Bronchial epithelial cell (primary cell): ENCODE measurements around the gene WDR86. TPM values are rescaled to one million over a fixed set of nuclear protein-coding genes. Genes with fewer than 3 reads are reported as not detected.

ENCODE experiments used
- DNase-seq: peaks from one replicate; pipeline ENCODE4 v3.0.0-alpha.2; 2010; ENCODE audit warnings: low read depth
- FAIRE-seq: peaks from 2 replicates; lab custom pipeline; 2011; peaks lifted over from hg19 to GRCh38; lab: Jason Lieb, UNC
- H3K27me3 ChIP-seq: 2 replicates; pipeline ENCODE4 v1.5.1; 2011; ENCODE audit warnings: low read length; ENCODE audit not compliant: control insufficient read depth, insufficient read depth
- H3K36me3 ChIP-seq: 2 replicates; pipeline ENCODE4 v1.5.1; 2011; ENCODE audit warnings: low read length; ENCODE audit not compliant: control insufficient read depth, insufficient read depth
- H3K4me3 ChIP-seq: 2 replicates; pipeline ENCODE4 v1.5.1; 2011; ENCODE audit warnings: mild to moderate bottlenecking, low read depth, low read length, control low read depth
- CTCF ChIP-seq: IDR thresholded peaks from 2 replicates; pipeline ENCODE4 v1.5.1; 2011; ENCODE audit warnings: mild to moderate bottlenecking, moderate library complexity, low read length, control low read depth, inconsistent platforms; ENCODE audit not compliant: insufficient read depth, severe bottlenecking
- total RNA-seq: library from RNA; depleted of rRNA; stranded (reverse); fragments of >200 nt; gene quantifications from 2 replicates; pipeline ENCODE4 v1.2.1, GENCODE V29; 2014

WDR86 gene
- total RNA-seq, 1 donor from 2014 or later, result 0.79 TPM

GRCh38 chr7:151334628-151335027, 75.2 kb downstream of the WDR86 start:
- FAIRE-seq (no peak), DNase-seq (no peak)
- Histone ChIP-seq H3K27me3 (no peaks in the 10 kb centered on the region), H3K36me3 (no peaks in the 10 kb centered on the region), H3K4me3 (no peak overlapping the region)
- TF ChIP-seq CTCF, result no peak

Other genes with a start within 250 kb of the WDR86 start
- gene GBX1, start 242.3 kb downstream of the WDR86 start, total RNA-seq, result not detected in 2 replicates
- gene ASB10, start 222.8 kb downstream of the WDR86 start, total RNA-seq, result not detected in 2 replicates
- not detected in 2 replicates for gene H2BK1, start 199.6 kb downstream of the WDR86 start, total RNA-seq
- 60.9 and 85.8 TPM in 2 replicates for gene ABCF2, start 182.8 kb downstream of the WDR86 start, total RNA-seq
- gene CHPF2, start 177.6 kb downstream of the WDR86 start, total RNA-seq, result 23.4 and 25.0 TPM in 2 replicates
- 2.1 and 4.9 TPM in 2 replicates for gene SMARCD3, start 161.3 kb downstream of the WDR86 start, total RNA-seq
- 30.0 and 34.0 TPM in 2 replicates for gene NUB1, start 68.2 kb downstream of the WDR86 start, total RNA-seq
- not detected in 2 replicates for gene CRYGN, start 30.1 kb upstream of the WDR86 start, total RNA-seq
- gene RHEB, start 109.9 kb upstream of the WDR86 start, total RNA-seq, result 68.0 and 68.7 TPM in 2 replicates